ENCODE data around the gene PCDHGB5.

Gene PCDHGB5

GRCh38 chr5:141419074-141419880 lies 21.5 kb downstream of the PCDHGB5 start:
- H3K27ac ChIP-seq (ENCODE audit: low read depth, low read length): no peak overlapping the region
- no peaks in the 10 kb centered on the region for H4K20me1 ChIP-seq (ENCODE audit: low read depth, low read length)
- no peak overlapping the region for H3K9ac ChIP-seq (ENCODE audit: low read length)
- no peak overlapping the region for H3K4me2 ChIP-seq (ENCODE audit: low read depth, low read length, poor library complexity, severe bottlenecking)
- H3K9me3 ChIP-seq (ENCODE audit: insufficient read depth, low read length): peaks cover 16% of the 10 kb centered on the region; the same call in 1 of the 2 replicates
- no peak overlapping the region for H3K4me3 ChIP-seq (ENCODE audit: insufficient read depth, low read length, poor library complexity, severe bottlenecking)
- no peak overlapping the region for H2AFZ ChIP-seq (ENCODE audit: low read depth, low read length, severe bottlenecking)
- 0 out of 2 replicates have a peak, but pooled peaks cover 2% of the 10 kb centered on the region for H3K36me3 ChIP-seq (ENCODE audit: low read length)
- TF ChIP-seq EZH2phosphoT487 (conservative IDR thresholded peaks at IDR 0.05; ENCODE audit: low read length) (no peak), CTCF (IDR thresholded peaks at IDR 0.05; ENCODE audit: insufficient read depth, low read length, poor library complexity, severe bottlenecking) (no peak)
- H3F3A ChIP-seq (ENCODE audit: insufficient read depth): 0 out of 2 replicates have a peak, but pooled peaks cover 5% of the 10 kb centered on the region
- no peaks in the 10 kb centered on the region for H3K27me3 ChIP-seq (ENCODE audit: low read length)
- no peaks in the 10 kb centered on the region for H3K9me2 ChIP-seq (replicated peaks; ENCODE audit: insufficient read depth, low read length)
- H3K79me2 ChIP-seq (ENCODE audit: insufficient read depth, low read length): no peaks in the 10 kb centered on the region

- no peak within 1 kb of the TSS for H3K27ac ChIP-seq (ENCODE audit: low read depth, low read length)
- TF ChIP-seq EZH2phosphoT487 (conservative IDR thresholded peaks at IDR 0.05; ENCODE audit: low read length) (no peak), CTCF (IDR thresholded peaks at IDR 0.05; ENCODE audit: insufficient read depth, low read length, poor library complexity, severe bottlenecking) (no peak)
- no peaks in the 10 kb centered on the region for H3K9me2 ChIP-seq (replicated peaks; ENCODE audit: insufficient read depth, low read length)
- H2AFZ ChIP-seq (ENCODE audit: low read depth, low read length, severe bottlenecking): no peak within 1 kb of the TSS
- no peak within 1 kb of the TSS for H3K4me2 ChIP-seq (ENCODE audit: low read depth, low read length, poor library complexity, severe bottlenecking)
- H3K27me3 ChIP-seq (ENCODE audit: low read length): no peaks in the 10 kb centered on the region
- H3K9me3 ChIP-seq (ENCODE audit: insufficient read depth, low read length): peaks cover 16% of the 10 kb centered on the region; the same call in 1 of the 2 replicates
- no peaks in the 10 kb centered on the region for H4K20me1 ChIP-seq (ENCODE audit: low read depth, low read length)
- 0 out of 2 replicates have a peak, but pooled peaks cover 3% of the 10 kb centered on the region for H3F3A ChIP-seq (ENCODE audit: insufficient read depth)
- H3K9ac ChIP-seq (ENCODE audit: low read length): no peak within 1 kb of the TSS
- H3K79me2 ChIP-seq (ENCODE audit: insufficient read depth, low read length): no peaks in the 10 kb centered on the region
- H3K36me3 ChIP-seq (ENCODE audit: low read length): 0 out of 2 replicates have a peak, but pooled peaks cover 2% of the 10 kb centered on the region
- no peak within 1 kb of the TSS for H3K4me3 ChIP-seq (ENCODE audit: insufficient read depth, low read length, poor library complexity, severe bottlenecking)
These were observed 23.2 kb downstream of the PCDHGB5 start, which contains the start of gene PCDHGA11 for GRCh38 chr5:141420855-141421488. Gene PCDHGA11, plus strand, starts transcription at chr5:141421051. Its CDS starts 177 bp downstream, at chr5:141421228.

- Histone ChIP-seq H4K20me1 (ENCODE audit: low read depth, low read length) (no peaks in the 10 kb centered on the region), H2AFZ (ENCODE audit: low read depth, low read length, severe bottlenecking) (no peak overlapping the region), H3K9ac (ENCODE audit: low read length) (no peak overlapping the region), H3K79me2 (ENCODE audit: insufficient read depth, low read length) (no peaks in the 10 kb centered on the region), H3K4me3 (ENCODE audit: insufficient read depth, low read length, poor library complexity, severe bottlenecking) (no peak overlapping the region), H3K36me3 (ENCODE audit: low read length) (0 out of 2 replicates have a peak, but pooled peaks cover 2% of the 10 kb centered on the region), H3K4me2 (ENCODE audit: low read depth, low read length, poor library complexity, severe bottlenecking) (no peak overlapping the region), H3K9me2 (replicated peaks; ENCODE audit: insufficient read depth, low read length) (no peaks in the 10 kb centered on the region), H3F3A (ENCODE audit: insufficient read depth) (no peaks in the 10 kb centered on the region), H3K27ac (ENCODE audit: low read depth, low read length) (no peak overlapping the region), H3K9me3 (ENCODE audit: insufficient read depth, low read length) (peaks cover 12% of the 10 kb centered on the region; the same call in 1 of the 2 replicates), H3K27me3 (ENCODE audit: low read length) (no peaks in the 10 kb centered on the region)
- TF ChIP-seq CTCF (IDR thresholded peaks at IDR 0.05; ENCODE audit: insufficient read depth, low read length, poor library complexity, severe bottlenecking) (no peak), EZH2phosphoT487 (conservative IDR thresholded peaks at IDR 0.05; ENCODE audit: low read length) (no peak)
These were observed 23.7 kb downstream of the PCDHGB5 start for GRCh38 chr5:141421489-141421855.
